Mesendoderm (in vitro differentiated cells): ENCODE data around the gene NBPF11.
"Not testable (repeated sequence)": the region's sequence is repeated elsewhere in the genome, so short reads cannot be mapped to it uniquely, and the experiment has no call there.

Experiments used
- DNase-seq: peaks from one replicate; pipeline ENCODE4 v3.0.0; 2013
- H2AK5ac ChIP-seq: 2 replicates; pipeline ENCODE4 v1.6.1; 2013; ENCODE audit warnings: low read length, inconsistent platforms
- H2BK120ac ChIP-seq: 2 replicates; pipeline ENCODE4 v1.6.1; 2013; ENCODE audit warnings: low read depth, mild to moderate bottlenecking, low read length, moderate library complexity, mixed read lengths
- H2BK15ac ChIP-seq: replicated peaks from 2 replicates; pipeline ENCODE4 v1.6.1; 2013; ENCODE audit warnings: low read depth, mild to moderate bottlenecking, moderate library complexity
- H2BK5ac ChIP-seq: 2 replicates; pipeline ENCODE4 v1.6.1; 2013; ENCODE audit warnings: low read length, inconsistent platforms
- H3K18ac ChIP-seq: 2 replicates; pipeline ENCODE4 v1.6.1; 2013; ENCODE audit warnings: mild to moderate bottlenecking, low read length, mixed read lengths
- H3K23ac ChIP-seq: one replicate; pipeline ENCODE4 v1.6.1; 2013; ENCODE audit warnings: low read length
- H3K27ac ChIP-seq: 2 replicates; pipeline ENCODE4 v1.5.1; 2013; ENCODE audit warnings: low read depth, mild to moderate bottlenecking, inconsistent platforms, low read length, moderate library complexity
- H3K27me3 ChIP-seq: 2 replicates; pipeline ENCODE4 v1.6.1; 2013; ENCODE audit warnings: low read length, control low read depth, mild to moderate bottlenecking, inconsistent platforms; ENCODE audit not compliant: insufficient read depth, poor library complexity
- H3K36me3 ChIP-seq: 2 replicates; pipeline ENCODE4 v1.6.1; 2013; ENCODE audit warnings: low read length, inconsistent platforms; ENCODE audit not compliant: control insufficient read depth, insufficient read depth
- H3K4ac ChIP-seq: one replicate; pipeline ENCODE4 v1.6.1; 2013; ENCODE audit warnings: low read depth, mild to moderate bottlenecking, low read length, moderate library complexity
- H3K4me1 ChIP-seq: 2 replicates; pipeline ENCODE4 v1.6.1; 2013; ENCODE audit warnings: low read depth, low read length, inconsistent platforms; ENCODE audit not compliant: control insufficient read depth
- H3K4me2 ChIP-seq: 2 replicates; pipeline ENCODE4 v1.6.1; 2013; ENCODE audit warnings: low read length
- H3K4me3 ChIP-seq: 2 replicates; pipeline ENCODE4 v1.5.1; 2013; ENCODE audit warnings: mild to moderate bottlenecking, low read length
- H3K56ac ChIP-seq: one replicate; pipeline ENCODE4 v1.6.1; 2013; ENCODE audit warnings: low read length
- H3K79me1 ChIP-seq: 2 replicates; pipeline ENCODE4 v1.6.1; 2013; ENCODE audit warnings: low read length, inconsistent platforms
- H3K79me2 ChIP-seq: 2 replicates; pipeline ENCODE4 v1.6.1; 2013; ENCODE audit warnings: mild to moderate bottlenecking, low read length; ENCODE audit not compliant: control insufficient read depth, insufficient read depth
- H3K9ac ChIP-seq: 2 replicates; pipeline ENCODE4 v1.6.1; 2013; ENCODE audit warnings: low read length, inconsistent platforms
- H4K5ac ChIP-seq: one replicate; pipeline ENCODE4 v1.6.1; 2013; ENCODE audit warnings: low read length
- H4K8ac ChIP-seq: one replicate; pipeline ENCODE4 v1.6.1; 2013; ENCODE audit warnings: low read depth, mild to moderate bottlenecking, control low read depth, low read length, moderate library complexity
- WGBS: extraction: QIAGEN DNeasy Blood & Tissue Kit; methylation state at CpG from one replicate; pipeline ENCODE4 v1.1.7; 2013; ENCODE audit warnings: low lambda C conversion rate, missing lambda C conversion rate; ENCODE audit not compliant: insufficient coverage; ENCODE audit errors: extremely low coverage; 5-methylcytosine and 5-hydroxymethylcytosine counted together

The NBPF11 gene

GRCh38 chr1:148178682-148179081, 26.6 kb upstream of the NBPF11 start:
- not testable (repeated sequence) for H3K23ac ChIP-seq, H4K5ac ChIP-seq, H3K4me1 ChIP-seq, H3K27ac ChIP-seq, H3K4me2 ChIP-seq, H2BK120ac ChIP-seq, H2BK15ac ChIP-seq, H3K56ac ChIP-seq, H2AK5ac ChIP-seq, H3K9ac ChIP-seq, H3K79me2 ChIP-seq, H3K27me3 ChIP-seq, H3K4me3 ChIP-seq, H2BK5ac ChIP-seq, H4K8ac ChIP-seq, H3K18ac ChIP-seq, H3K79me1 ChIP-seq, H3K36me3 ChIP-seq, DNase-seq, H3K4ac ChIP-seq

- H3K4me3 ChIP-seq, H3K4me2 ChIP-seq, H3K23ac ChIP-seq, H3K4me1 ChIP-seq, H3K79me1 ChIP-seq, H3K4ac ChIP-seq, H4K8ac ChIP-seq, H3K18ac ChIP-seq, H3K56ac ChIP-seq, H3K27me3 ChIP-seq, H2BK120ac ChIP-seq, H2AK5ac ChIP-seq, H2BK15ac ChIP-seq, H2BK5ac ChIP-seq, H3K27ac ChIP-seq, H3K9ac ChIP-seq, H3K36me3 ChIP-seq, H4K5ac ChIP-seq, DNase-seq, H3K79me2 ChIP-seq: not testable (repeated sequence)
- WGBS: no CpG with 5 or more reads among the region's 2 CpGs
Measured at GRCh38 chr1:148175414-148175813, 23.3 kb upstream of the NBPF11 start.

- H3K27ac ChIP-seq, DNase-seq, H3K79me2 ChIP-seq, H3K4me3 ChIP-seq, H3K4ac ChIP-seq, H3K79me1 ChIP-seq, H3K27me3 ChIP-seq, H2BK5ac ChIP-seq, H2BK15ac ChIP-seq, H2AK5ac ChIP-seq, H3K9ac ChIP-seq, H2BK120ac ChIP-seq, H4K5ac ChIP-seq, H3K56ac ChIP-seq, H3K4me2 ChIP-seq, H3K18ac ChIP-seq, H3K23ac ChIP-seq, H3K36me3 ChIP-seq, H4K8ac ChIP-seq, H3K4me1 ChIP-seq: not testable (repeated sequence)
Measured at GRCh38 chr1:148171995-148172394, 19.9 kb upstream of the NBPF11 start.

- no peak overlapping the region for H3K4me3 ChIP-seq
- no peaks in the 10 kb centered on the region for H3K79me1 ChIP-seq
- WGBS: no CpG with 5 or more reads among the region's 4 CpGs
- H3K9ac ChIP-seq: no peak overlapping the region
- no peak overlapping the region for H3K18ac ChIP-seq
- no peak overlapping the region for H3K23ac ChIP-seq
- peak; percentile 20 for DNase-seq
- peaks cover 2% of the 10 kb centered on the region for H3K4me1 ChIP-seq
- H4K8ac ChIP-seq: no peak overlapping the region
- no peak overlapping the region for H3K4me2 ChIP-seq
- no peaks in the 10 kb centered on the region for H3K27me3 ChIP-seq
- no peak overlapping the region for H3K56ac ChIP-seq
- H3K4ac ChIP-seq: no peak overlapping the region
- H2BK15ac ChIP-seq: no peak overlapping the region
- H3K27ac ChIP-seq: peak overlapping the region; percentile 8
- no peaks in the 10 kb centered on the region for H3K36me3 ChIP-seq
- no peak overlapping the region for H4K5ac ChIP-seq
- H2BK120ac ChIP-seq: no peak overlapping the region
- no peak overlapping the region for H2BK5ac ChIP-seq
- H3K79me2 ChIP-seq: no peaks in the 10 kb centered on the region
- H2AK5ac ChIP-seq: no peak overlapping the region
Measured at GRCh38 chr1:148166558-148167492, 14.7 kb upstream of the NBPF11 start.

GRCh38 chr1:148162363-148162762, 10.3 kb upstream of the NBPF11 start:
- no peaks in the 10 kb centered on the region for H3K36me3 ChIP-seq
- no peak overlapping the region for H3K4me2 ChIP-seq
- no CpG with 5 or more reads among the region's 25 CpGs for WGBS

More at GRCh38 chr1:148162363-148162762, 10.3 kb upstream of the NBPF11 start:
- Histone ChIP-seq H3K4me1 (peaks cover 2% of the 10 kb centered on the region), H3K18ac (no peak overlapping the region), H2BK120ac (no peak overlapping the region), H2AK5ac (no peak overlapping the region), H3K79me1 (no peaks in the 10 kb centered on the region), H2BK5ac (no peak overlapping the region), H3K4ac (no peak overlapping the region), H3K9ac (no peak overlapping the region), H4K5ac (no peak overlapping the region), H3K4me3 (no peak overlapping the region), H3K56ac (no peak overlapping the region), H2BK15ac (no peak overlapping the region), H3K27ac (no peak overlapping the region), H4K8ac (no peak overlapping the region), H3K27me3 (no peaks in the 10 kb centered on the region), H3K79me2 (no peaks in the 10 kb centered on the region), H3K23ac (no peak overlapping the region)
- no peak for DNase-seq
